CD14-positive monocyte (primary cell): ENCODE results near the gene SMARCC1. TPM values are rescaled to one million over a fixed set of nuclear protein-coding genes. Genes with fewer than 3 reads are reported as not detected.
A peak's percentile ranks its signal among the peaks of the same experiment; 100 is the strongest.

Experiments
- DNase-seq, 3 donors: peaks; one replicate each; pipeline ENCODE4 v3.0.0-alpha.2; 2011 to 2022
- H2AFZ ChIP-seq: 2 replicates; pipeline ENCODE4 v1.6.0; 2012; ENCODE audit warnings: mild to moderate bottlenecking, low read depth, low read length, inconsistent platforms; ENCODE audit not compliant: insufficient read depth, poor library complexity, severe bottlenecking
- H3K27ac ChIP-seq, 2 donors: 1 replicate in 1 of 2; 2 replicates in 1 of 2; pipeline ENCODE4 v1.5.1; 2012 to 2013; ENCODE audit warnings: low read length in 2 of 2, control low read depth in 1 of 2, inconsistent platforms in 1 of 2, low read depth in 1 of 2, mild to moderate bottlenecking in 1 of 2
- H3K27me3 ChIP-seq, 2 donors: one replicate each; pipeline versions ENCODE4 v1.6.0 to v1.6.1; 2011 to 2013; ENCODE audit warnings: low read length in 2 of 2; ENCODE audit not compliant: control insufficient read depth in 2 of 2, insufficient read depth in 2 of 2
- H3K36me3 ChIP-seq, 2 donors: replicated peaks in 1 of 2; 1 replicate in 1 of 2; 2 replicates in 1 of 2; pipeline versions ENCODE4 v1.5.1 to v1.6.1; 2012 to 2013; ENCODE audit warnings: low read length in 2 of 2, control low read depth in 1 of 2, inconsistent platforms in 1 of 2, mild to moderate bottlenecking in 1 of 2; ENCODE audit not compliant: insufficient read depth in 2 of 2, control insufficient read depth in 1 of 2
- H3K4me1 ChIP-seq, 2 donors: 1 replicate in 1 of 2; 2 replicates in 1 of 2; pipeline versions ENCODE4 v1.5.1 to v1.6.1; 2012 to 2013; ENCODE audit warnings: low read length in 2 of 2, control low read depth in 1 of 2, inconsistent platforms in 1 of 2, mild to moderate bottlenecking in 1 of 2, moderate library complexity in 1 of 2; ENCODE audit not compliant: insufficient read depth in 2 of 2, control insufficient read depth in 1 of 2
- H3K4me2 ChIP-seq: replicated peaks from 2 replicates; pipeline ENCODE3; 2012; ENCODE audit warnings: low read length, moderate library complexity, mild to moderate bottlenecking; ENCODE audit not compliant: poor library complexity, severe bottlenecking; ENCODE audit errors: extremely low read depth
- H3K4me3 ChIP-seq, 3 experiments: fragments of 200-600 bp in 1 of 3; sonication (generic) in 1 of 3; replicated peaks in 1 of 3; 1 replicate in 2 of 3; 2 replicates in 1 of 3; pipeline ENCODE4 v1.5.1; 2011 to 2013; ENCODE audit warnings: low read length in 3 of 3, mild to moderate bottlenecking in 3 of 3, control low read depth in 2 of 3, low read depth in 2 of 3, inconsistent platforms in 1 of 3, moderate library complexity in 1 of 3
- H3K79me2 ChIP-seq: 2 replicates; pipeline ENCODE4 v1.6.0; 2012; ENCODE audit warnings: mild to moderate bottlenecking, control low read depth, inconsistent platforms, low read length, moderate library complexity; ENCODE audit not compliant: insufficient read depth
- H3K9ac ChIP-seq: 2 replicates; pipeline ENCODE4 v1.6.0; 2017; ENCODE audit warnings: low read length, mild to moderate bottlenecking; ENCODE audit not compliant: insufficient read depth, poor library complexity, severe bottlenecking
- H3K9me3 ChIP-seq, 2 donors: replicated peaks in 1 of 2; 1 replicate in 1 of 2; 2 replicates in 1 of 2; pipeline versions ENCODE4 v1.5.1 to v1.6.1; 2012 to 2013; ENCODE audit warnings: low read length in 2 of 2, control low read depth in 1 of 2; ENCODE audit not compliant: control insufficient read depth in 1 of 2, insufficient read depth in 1 of 2
- H4K20me1 ChIP-seq: 2 replicates; pipeline ENCODE4 v1.6.0; 2012; ENCODE audit warnings: mild to moderate bottlenecking, low read length, control low read depth, moderate library complexity; ENCODE audit not compliant: insufficient read depth
- H3K27ac Mint-ChIP-seq, 7 donors: one replicate each; pipeline ENCODE4 v1.8.0; 2020; ENCODE audit warnings: mild to moderate bottlenecking in 7 of 7, mixed read lengths in 7 of 7, moderate library complexity in 6 of 7, inconsistent platforms in 2 of 7
- H3K27me3 Mint-ChIP-seq, 3 donors: one replicate each; pipeline ENCODE4 v1.8.0; 2021 to 2022; ENCODE audit warnings: low read depth in 3 of 3, mild to moderate bottlenecking in 3 of 3, mixed read lengths in 3 of 3, moderate library complexity in 3 of 3, inconsistent platforms in 1 of 3
- H3K36me3 Mint-ChIP-seq, 2 donors: one replicate each; pipeline ENCODE4 v1.8.0; 2020; ENCODE audit warnings: mixed read lengths in 2 of 2, inconsistent platforms in 1 of 2, mild to moderate bottlenecking in 1 of 2
- H3K4me1 Mint-ChIP-seq: one replicate; pipeline ENCODE4 v1.8.0; 2020; ENCODE audit warnings: mild to moderate bottlenecking, mixed read lengths
- H3K4me3 Mint-ChIP-seq, 2 donors: one replicate each; pipeline ENCODE4 v1.8.0; 2020; ENCODE audit warnings: mild to moderate bottlenecking in 2 of 2, mixed read lengths in 2 of 2, moderate library complexity in 1 of 2
- H3K9me3 Mint-ChIP-seq, 7 donors: one replicate each; pipeline ENCODE4 v1.8.0; 2020 to 2022; ENCODE audit warnings: mixed read lengths in 7 of 7, mild to moderate bottlenecking in 6 of 7, moderate library complexity in 6 of 7, inconsistent platforms in 2 of 7
- WGBS: methylation state at CpG from one replicate; pipeline ENCODE4 v1.1.5; 2013; ENCODE audit warnings: missing lambda C conversion rate; ENCODE audit not compliant: insufficient coverage; 5-methylcytosine and 5-hydroxymethylcytosine counted together
- intact Hi-C, 2 donors: fragments of 100-400 bp; cut with micrococcal nuclease; formaldehyde crosslinking; loops; one replicate each; pipeline versions ENCODE4 v1.15.0 to v1.15.1; 2023
- polyA plus RNA-seq, 3 donors: library from polyadenylated mRNA; depleted of rRNA in 1 of 3; unstranded in 2 of 3; stranded (reverse) in 1 of 3; fragments of 300-500 nt in 2 of 3; fragments of >200 nt in 1 of 3; fragmentation: Illumina TruSeq in 2 of 3; gene quantifications; 1 replicate in 2 of 3; 2 replicates in 1 of 3; pipeline ENCODE4 v1.2.3, GENCODE V29; 2012 to 2021
- TF ChIP-seq, protein P1 (sequence below): fragments of 200-600 bp; IDR thresholded peaks from one replicate; pipeline ENCODE4 v1.8.0; 2022; ENCODE audit warnings: antibody characterized with exemption, mild to moderate bottlenecking

SMARCC1 gene
- polyA plus RNA-seq, 3 donors = 8.8 to 33.5 (median 20.5) TPM

DNA sequence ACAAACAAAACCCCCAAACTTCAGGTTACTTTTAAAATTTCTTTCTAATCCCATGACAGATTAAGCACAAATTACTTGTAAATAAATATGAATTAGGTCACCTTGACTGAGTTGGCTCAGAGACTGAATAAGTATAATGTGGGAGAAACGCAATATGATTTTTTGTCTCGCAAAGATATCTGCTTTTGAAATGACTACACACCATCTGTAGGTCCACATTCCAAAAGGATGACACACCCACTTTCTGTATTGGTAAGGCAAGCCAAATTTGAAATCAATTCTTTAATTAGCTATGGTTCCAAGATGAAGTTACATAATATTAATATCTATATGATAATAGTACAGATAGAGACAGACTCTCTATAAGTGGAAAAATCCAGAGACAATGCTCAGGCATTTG lies 136.1 kb downstream of the SMARCC1 start:
- Histone ChIP-seq H3K4me1 (no peaks in the 10 kb centered on the region), H3K9me3 (no peaks in the 10 kb centered on the region), H2AFZ (no peak overlapping the region), H4K20me1 (peaks cover 4% of the 10 kb centered on the region), H3K27ac (no peak overlapping the region), H3K4me3 (no peak overlapping the region), H3K79me2 (no peaks in the 10 kb centered on the region), H3K9ac (no peak overlapping the region), H3K36me3 (peaks cover 44 to 90% of the 10 kb centered on the region in 2 donors), H3K4me2 (no peak overlapping the region), H3K27me3 (no peaks in the 10 kb centered on the region)
- Mint-ChIP-seq H3K4me1 (peaks cover 2% of the 10 kb centered on the region), H3K9me3 (no peaks in the 10 kb centered on the region), H3K36me3 (peaks cover 49 to 65% of the 10 kb centered on the region in 2 donors), H3K27me3 (no peaks in the 10 kb centered on the region), H3K27ac (peak overlapping the region in 1 of 7 donors; percentile 33), H3K4me3 (no peak overlapping the region)
- WGBS = no CpG with 5 or more reads among the region's 2 CpGs
- TF ChIP-seq, protein P1, sequence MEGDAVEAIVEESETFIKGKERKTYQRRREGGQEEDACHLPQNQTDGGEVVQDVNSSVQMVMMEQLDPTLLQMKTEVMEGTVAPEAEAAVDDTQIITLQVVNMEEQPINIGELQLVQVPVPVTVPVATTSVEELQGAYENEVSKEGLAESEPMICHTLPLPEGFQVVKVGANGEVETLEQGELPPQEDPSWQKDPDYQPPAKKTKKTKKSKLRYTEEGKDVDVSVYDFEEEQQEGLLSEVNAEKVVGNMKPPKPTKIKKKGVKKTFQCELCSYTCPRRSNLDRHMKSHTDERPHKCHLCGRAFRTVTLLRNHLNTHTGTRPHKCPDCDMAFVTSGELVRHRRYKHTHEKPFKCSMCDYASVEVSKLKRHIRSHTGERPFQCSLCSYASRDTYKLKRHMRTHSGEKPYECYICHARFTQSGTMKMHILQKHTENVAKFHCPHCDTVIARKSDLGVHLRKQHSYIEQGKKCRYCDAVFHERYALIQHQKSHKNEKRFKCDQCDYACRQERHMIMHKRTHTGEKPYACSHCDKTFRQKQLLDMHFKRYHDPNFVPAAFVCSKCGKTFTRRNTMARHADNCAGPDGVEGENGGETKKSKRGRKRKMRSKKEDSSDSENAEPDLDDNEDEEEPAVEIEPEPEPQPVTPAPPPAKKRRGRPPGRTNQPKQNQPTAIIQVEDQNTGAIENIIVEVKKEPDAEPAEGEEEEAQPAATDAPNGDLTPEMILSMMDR = no peak
- intact Hi-C loops = no loop called here
- no peak for DNase-seq

GRCh38 chr3:47643092-47643491 lies 138.6 kb downstream of the SMARCC1 start:
- Histone ChIP-seq H4K20me1 (peaks cover 4% of the 10 kb centered on the region), H3K4me3 (no peak overlapping the region), H3K9me3 (no peaks in the 10 kb centered on the region), H2AFZ (no peak overlapping the region), H3K36me3 (peaks cover 41 to 89% of the 10 kb centered on the region in 2 donors), H3K79me2 (peaks cover 3% of the 10 kb centered on the region), H3K9ac (no peak overlapping the region), H3K4me2 (no peak overlapping the region), H3K27ac (no peak overlapping the region), H3K4me1 (no peaks in the 10 kb centered on the region), H3K27me3 (no peaks in the 10 kb centered on the region)
- intact Hi-C loops = no loop called here
- Mint-ChIP-seq H3K27me3 (no peaks in the 10 kb centered on the region), H3K4me3 (no peak overlapping the region), H3K4me1 (peaks cover 2% of the 10 kb centered on the region), H3K9me3 (no peaks in the 10 kb centered on the region), H3K27ac (no peak overlapping the region), H3K36me3 (peaks cover 46 to 64% of the 10 kb centered on the region in 2 donors)
- 100% methylated on average over 5 of the region's 6 CpGs for WGBS
- TF ChIP-seq, protein P1 = no peak
- DNase-seq = no peak
